ENCODE measurements around the gene BEX1.

- TF ChIP-seq POLR2A (IDR thresholded peaks at IDR 0.05): no peak
- no peak for TF ChIP-seq CTCF (IDR thresholded peaks at IDR 0.05)
These were observed 9.5 kb upstream of the BEX1 start for GRCh38 chrX:103073467-103073866.
